Measurements from ENCODE around the gene RXFP3.
"Not testable (repeated sequence)": the region's sequence is repeated elsewhere in the genome, so short reads cannot be mapped to it uniquely, and the experiment has no call there.

The RXFP3 gene, protein sequence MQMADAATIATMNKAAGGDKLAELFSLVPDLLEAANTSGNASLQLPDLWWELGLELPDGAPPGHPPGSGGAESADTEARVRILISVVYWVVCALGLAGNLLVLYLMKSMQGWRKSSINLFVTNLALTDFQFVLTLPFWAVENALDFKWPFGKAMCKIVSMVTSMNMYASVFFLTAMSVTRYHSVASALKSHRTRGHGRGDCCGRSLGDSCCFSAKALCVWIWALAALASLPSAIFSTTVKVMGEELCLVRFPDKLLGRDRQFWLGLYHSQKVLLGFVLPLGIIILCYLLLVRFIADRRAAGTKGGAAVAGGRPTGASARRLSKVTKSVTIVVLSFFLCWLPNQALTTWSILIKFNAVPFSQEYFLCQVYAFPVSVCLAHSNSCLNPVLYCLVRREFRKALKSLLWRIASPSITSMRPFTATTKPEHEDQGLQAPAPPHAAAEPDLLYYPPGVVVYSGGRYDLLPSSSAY

GRCh38 chr5:33936381-33937016 is at the start of gene RXFP3:
TSS of gene RXFP3 (plus strand) at chr5:33936386. CDS start at chr5:33936741, 355 bp downstream.
- no peak for DNase-seq

DNA sequence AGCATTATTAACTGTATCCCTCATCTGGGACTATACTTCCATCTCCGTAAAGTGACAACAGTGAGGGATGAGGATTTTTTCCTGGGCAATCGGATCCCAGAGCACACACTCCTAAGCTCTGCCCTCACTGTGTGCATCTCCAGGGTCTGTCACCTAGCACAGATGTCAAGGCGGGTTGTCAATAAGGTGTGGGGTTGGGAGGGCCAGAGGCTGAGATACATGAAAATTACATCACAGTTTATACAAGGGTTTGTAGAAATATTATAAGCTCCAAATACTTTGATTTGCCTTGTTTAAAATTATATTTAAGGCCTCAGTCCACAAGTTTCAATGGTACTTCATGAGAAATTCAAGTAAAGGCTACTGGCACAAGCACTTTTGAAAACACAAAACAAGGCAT is 48.9 kb upstream of the RXFP3 start:
- DNase-seq = no peak

DNA sequence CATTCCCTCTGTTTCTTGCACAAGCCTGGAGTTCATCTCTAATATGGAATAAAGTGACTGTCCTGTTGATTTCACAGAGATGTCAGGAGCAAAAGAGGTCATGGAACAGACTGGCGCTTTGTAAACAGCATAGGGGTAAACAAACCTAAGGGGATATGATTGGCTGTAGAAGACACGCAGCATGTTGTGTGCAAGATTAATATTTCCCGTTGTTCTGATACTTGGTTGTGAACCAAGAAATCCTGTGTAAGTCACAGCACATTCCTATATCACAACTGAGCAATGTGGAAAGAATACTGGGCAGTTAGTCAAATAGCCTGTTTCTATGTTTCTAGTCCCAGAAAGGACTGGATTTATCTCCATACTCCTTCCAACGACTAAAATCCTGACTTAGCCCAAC is 47.6 kb upstream of the RXFP3 start:
- DNase-seq = no peak

- no peak for DNase-seq
Measured at GRCh38 chr5:33890131-33891032, 45.8 kb upstream of the RXFP3 start.

GRCh38 chr5:33891446-33891787 is 44.8 kb upstream of the RXFP3 start:
- no peak for DNase-seq

GRCh38 chr5:33891788-33892619 is 44.2 kb upstream of the RXFP3 start, which contains the start of gene ADAMTS12:
TSS of gene ADAMTS12 (minus strand) at chr5:33891990. CDS start at chr5:33891856, 134 bp downstream.
- no peak for DNase-seq

DNA sequence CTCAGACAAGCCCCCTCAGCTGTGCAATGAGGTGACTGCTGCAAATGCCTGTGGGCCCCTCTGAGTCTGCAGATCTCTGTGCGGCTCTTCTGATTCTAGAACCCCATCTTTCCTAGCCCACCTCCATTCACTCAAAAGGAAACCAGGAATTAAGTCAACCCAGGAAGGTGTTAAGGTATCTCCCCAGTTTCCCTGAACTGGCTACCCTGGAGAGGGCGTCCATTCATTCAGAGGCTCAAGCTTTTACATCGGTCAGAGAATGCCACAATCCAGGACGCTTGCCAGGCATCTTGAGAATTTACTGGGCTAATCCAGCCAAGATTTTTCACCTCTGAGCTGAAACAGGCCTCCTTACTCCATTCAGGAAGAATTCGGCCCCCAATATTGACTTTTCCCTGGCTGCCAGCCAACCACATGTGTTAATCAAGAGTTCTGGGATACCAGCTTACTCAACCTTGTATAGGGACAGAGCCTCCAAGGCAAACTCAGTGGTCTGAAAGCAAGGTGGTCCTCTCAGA is 43.5 kb upstream of the RXFP3 start:
- DNase-seq = no peak

DNA sequence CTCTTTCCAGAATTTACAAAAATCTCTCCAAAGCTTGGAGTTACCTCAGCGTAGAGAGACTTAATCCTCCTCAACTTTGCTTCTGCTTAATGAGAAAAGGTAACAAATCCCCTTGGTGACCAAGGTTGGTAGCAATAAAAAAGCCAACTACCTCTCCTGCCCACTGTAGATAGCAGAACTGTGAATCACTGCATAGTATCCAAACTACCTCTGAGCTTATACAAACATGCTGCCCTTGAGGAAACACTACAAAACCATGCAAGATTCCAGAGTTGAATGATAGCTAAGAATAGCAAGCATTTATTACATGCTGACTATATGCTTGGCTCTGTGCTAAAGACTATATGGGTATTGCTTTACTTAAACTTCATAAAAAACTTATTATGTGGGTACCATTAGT is 41.6 kb upstream of the RXFP3 start:
- no peak for DNase-seq

GRCh38 chr5:33901156-33901555 is 35.0 kb upstream of the RXFP3 start:
- DNase-seq = no peak

DNA sequence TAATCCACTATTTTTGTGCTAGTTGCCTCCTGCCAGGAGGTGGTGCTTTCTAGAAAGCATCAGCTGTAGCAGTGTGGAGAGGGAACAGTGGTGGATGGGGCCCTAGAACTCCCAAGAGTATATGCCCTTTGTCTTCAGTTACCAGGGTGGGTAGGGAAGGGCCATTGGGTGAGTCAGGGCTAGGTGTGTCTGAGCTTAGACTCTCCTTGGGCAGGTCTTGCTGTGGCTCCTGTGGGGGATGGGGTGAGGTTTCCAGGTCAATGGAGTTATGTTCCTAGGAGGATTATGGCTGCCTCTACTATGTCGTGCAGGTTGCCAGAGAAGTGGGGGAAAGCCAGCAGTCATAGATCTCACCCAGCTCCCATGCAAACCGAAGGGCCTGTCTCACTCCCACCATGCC is 33.1 kb upstream of the RXFP3 start:
- no peak for DNase-seq

DNA sequence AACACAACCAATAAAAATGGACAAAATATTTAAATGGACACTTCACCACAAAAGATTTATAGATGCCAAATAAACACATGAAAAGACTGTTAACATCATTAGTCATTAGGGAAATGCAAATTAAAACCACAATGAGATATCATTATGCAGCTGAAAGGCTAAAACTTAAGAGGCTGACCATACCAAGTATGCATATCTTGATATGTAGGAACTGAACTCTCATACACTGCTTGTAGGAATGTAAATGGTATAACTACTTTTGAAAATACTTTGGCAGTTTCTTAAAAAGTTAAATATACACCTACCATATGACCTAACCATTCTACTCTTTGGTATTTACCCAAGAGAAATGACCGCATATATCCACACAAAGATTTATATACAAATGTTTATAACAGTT is 30.8 kb upstream of the RXFP3 start:
- DNase-seq = no peak

DNA sequence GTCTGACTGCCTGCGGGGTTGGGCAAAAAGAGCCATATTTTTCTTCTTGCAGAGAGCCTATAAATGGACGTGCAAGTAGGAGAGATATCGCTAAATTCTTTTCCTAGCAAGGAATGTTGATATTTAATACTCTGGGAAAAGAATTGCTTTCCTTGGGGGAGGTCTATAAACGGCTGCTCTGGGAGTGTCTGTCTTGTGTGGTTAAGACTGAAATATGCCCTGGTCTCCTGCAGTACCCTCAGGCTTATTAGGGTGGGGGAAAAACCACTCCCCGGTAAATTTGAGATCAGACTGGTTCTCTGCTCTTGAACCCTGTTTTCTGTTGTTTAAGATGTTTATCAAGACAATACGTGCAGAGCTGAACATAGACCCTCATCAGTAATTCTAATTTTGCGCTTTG is 29.9 kb upstream of the RXFP3 start:
- DNase-seq = not testable (repeated sequence)

DNA sequence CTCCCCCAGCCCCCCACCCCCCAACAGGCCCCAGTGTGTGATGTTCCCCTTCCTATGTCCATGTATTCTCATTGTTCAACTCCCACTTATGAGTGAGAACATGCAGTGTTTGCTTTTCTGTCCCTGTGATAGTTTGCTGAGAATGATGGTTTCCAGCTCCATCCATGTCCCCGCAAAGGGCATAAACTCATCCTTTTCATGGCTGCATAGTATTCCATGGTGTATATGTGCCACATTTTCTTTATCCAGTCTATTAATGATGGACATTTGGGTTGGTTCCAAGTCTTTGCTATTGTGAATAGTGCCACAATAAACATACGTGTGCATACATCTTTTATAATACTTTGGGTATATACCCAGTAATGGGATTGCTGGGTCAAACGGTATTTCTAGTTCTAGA is 21.3 kb upstream of the RXFP3 start:
- not testable (repeated sequence) for DNase-seq

DNA sequence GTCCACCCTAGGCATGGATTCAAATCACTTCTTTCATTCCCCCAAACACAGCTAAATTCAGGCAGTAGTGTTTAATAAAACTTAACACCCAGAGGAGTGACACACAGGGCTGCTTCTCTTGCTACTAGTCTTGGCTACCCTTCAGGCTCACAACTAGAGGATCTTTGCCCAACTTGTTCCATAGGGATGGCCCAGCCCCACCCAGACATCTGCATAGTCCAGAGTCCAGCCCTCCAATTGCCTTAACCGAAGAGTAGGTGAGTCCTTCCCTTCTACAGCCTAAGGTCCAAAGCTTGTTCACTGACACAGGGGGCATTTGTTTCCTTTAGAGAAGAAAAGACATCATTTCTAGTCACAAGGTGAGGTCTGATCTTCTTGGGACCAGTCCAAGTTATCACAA is 15.2 kb upstream of the RXFP3 start:
- no peak for DNase-seq

DNA sequence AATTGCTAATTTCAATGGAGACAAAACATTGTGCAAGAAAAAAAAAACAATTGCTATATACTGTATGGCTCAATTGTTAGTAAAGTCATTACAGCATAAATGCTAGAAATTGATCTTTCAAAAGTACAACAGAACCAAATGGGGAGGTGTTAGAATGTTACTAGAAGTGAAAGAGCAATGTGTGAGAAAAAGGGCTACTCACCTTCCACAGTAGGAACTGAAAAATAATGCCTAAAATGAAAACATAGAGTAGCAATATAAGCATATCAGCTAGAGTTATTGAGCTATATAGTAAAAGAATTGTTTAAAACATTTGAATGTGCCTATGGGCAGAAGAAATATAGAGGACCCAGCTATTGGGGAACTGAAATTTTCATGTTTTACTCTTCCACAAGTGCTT is 10.9 kb upstream of the RXFP3 start:
- no peak for DNase-seq

DNA sequence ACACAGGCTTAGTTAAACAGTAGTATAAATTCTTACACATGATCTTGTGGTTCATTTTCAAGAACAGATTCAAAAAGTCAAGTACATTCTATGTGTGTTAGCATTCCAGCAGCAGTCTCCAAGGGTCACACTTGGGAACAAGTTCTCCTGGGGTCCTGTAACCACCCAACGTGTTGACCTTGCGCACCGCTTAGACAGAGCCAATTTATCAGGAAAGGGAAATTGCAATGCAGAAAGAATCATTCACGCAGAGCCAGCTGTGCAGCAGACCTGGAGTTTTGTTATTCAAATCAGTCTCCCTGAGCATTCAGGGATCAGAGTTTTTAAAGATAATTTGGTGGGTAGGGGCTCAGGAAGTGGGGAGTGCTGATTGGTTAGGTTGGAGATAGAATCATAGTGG is 8.5 kb upstream of the RXFP3 start:
- no peak for DNase-seq

- DNase-seq = no peak
Measured at GRCh38 chr5:33928283-33928682, 7.9 kb upstream of the RXFP3 start.

DNA sequence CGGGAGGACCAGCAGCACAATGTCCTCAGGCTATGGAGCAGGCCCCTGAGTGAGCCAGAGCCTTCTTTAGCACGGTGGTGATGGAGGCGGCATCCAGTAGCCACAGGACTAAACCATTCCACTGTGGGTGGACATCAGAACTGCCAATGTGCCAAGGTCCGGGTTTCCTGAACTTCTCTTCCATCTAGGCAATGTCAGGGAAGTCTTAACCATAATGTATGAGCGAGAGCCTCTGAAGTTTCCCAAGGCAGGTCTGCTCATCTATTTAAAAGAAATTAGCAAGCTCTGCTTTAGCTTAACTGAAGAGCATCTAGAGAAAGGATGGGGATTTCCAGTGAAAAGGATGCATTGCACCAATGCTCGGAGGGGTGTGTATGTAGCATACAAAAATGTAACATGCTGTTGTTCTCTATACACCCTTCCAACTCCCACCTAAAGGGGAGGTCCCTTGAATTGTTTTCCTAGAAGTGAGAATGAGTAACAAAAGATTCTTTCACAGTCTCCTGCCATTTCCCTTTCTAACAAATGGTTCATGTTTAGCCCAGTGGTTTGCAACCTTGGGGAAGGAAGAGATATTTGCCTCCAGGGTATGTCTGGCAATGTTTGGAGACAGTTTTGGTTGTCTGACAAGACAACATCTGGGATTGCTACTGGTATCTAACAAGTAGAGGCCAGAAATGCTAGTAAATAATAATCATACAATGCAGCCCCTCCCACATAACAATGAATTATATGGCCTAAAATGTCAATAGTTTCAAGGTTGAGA is 6.1 kb upstream of the RXFP3 start:
- no peak for DNase-seq

- DNase-seq = no peak
Measured at GRCh38 chr5:33931136-33931535, 5.0 kb upstream of the RXFP3 start.

DNA sequence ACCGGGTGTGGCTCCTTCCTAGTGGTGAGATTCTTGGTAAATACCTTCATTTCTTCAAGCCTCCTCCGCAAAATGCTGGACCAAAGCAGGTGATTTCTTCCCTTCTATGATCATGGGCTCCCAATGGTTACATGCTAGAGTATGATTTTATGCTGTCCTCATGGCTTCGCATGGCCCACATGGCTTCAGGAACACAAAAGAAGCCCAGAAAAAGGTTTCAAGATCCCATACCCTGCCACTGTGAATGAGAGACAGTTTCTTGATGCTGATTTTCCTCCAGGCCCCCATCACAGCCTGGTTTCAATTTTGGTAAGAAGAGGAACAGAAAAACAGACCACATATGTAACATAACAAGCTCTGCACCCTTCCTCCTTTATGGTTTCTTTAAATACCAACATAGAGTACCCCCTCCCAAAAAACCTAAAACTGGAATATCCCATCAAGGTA is 2.4 kb upstream of the RXFP3 start:
- no peak for DNase-seq

DNA sequence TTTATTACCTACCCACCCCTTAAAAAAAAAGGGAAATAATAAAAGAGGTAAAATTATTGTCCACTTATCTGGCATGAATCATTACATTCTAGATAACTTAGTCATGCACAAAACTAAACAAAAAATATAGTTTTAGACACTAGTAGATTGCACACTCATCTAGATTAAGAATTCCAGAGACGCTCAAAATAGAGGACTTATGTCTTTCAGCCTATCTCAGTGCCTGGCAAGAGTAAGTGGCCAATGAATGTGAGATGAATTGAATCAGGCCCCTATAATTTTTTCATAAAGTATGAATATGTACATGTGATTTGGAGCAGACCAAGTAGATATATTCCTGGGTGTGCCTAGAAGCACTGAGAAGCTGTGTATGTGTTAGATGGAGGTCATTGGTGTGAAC is 2.0 kb upstream of the RXFP3 start:
- no peak for DNase-seq

All from NCI-H1105 (cell line).